HUES48 (cell line): ENCODE measurements around the gene EPHA4.

ENCODE experiments used
- H3K27ac ChIP-seq: one replicate; pipeline ENCODE4 v1.7.0; 2013; ENCODE audit warnings: low read depth, low read length, inconsistent platforms
- H3K27me3 ChIP-seq: 2 replicates; pipeline ENCODE4 v1.6.1; 2013; ENCODE audit warnings: mild to moderate bottlenecking, low read length; ENCODE audit not compliant: control insufficient read depth, insufficient read depth
- H3K36me3 ChIP-seq: 2 replicates; pipeline ENCODE4 v1.6.1; 2013; ENCODE audit warnings: low read length; ENCODE audit not compliant: control insufficient read depth, insufficient read depth
- H3K4me1 ChIP-seq: 2 replicates; pipeline ENCODE4 v1.6.1; 2013; ENCODE audit warnings: mild to moderate bottlenecking, low read length; ENCODE audit not compliant: control insufficient read depth, insufficient read depth
- H3K4me3 ChIP-seq: 2 replicates; pipeline ENCODE4 v1.5.1; 2013; ENCODE audit warnings: mild to moderate bottlenecking, low read depth, low read length
- H3K9ac ChIP-seq: 2 replicates; pipeline ENCODE4 v1.6.1; 2013; ENCODE audit warnings: mild to moderate bottlenecking, low read depth, low read length, moderate library complexity
- H3K9me3 ChIP-seq: 2 replicates; pipeline ENCODE4 v1.6.1; 2013; ENCODE audit warnings: low read length; ENCODE audit not compliant: control insufficient read depth, insufficient read depth

EPHA4 gene

GRCh38 chr2:221454459-221455105, 117.5 kb downstream of the EPHA4 start:
- H3K27ac ChIP-seq: peak overlapping the region; percentile 11

GRCh38 chr2:221451862-221452788, 120.0 kb downstream of the EPHA4 start:
- Histone ChIP-seq H3K4me1 (peaks cover 26% of the 10 kb centered on the region), H3K4me3 (no peak overlapping the region), H3K27me3 (no peaks in the 10 kb centered on the region), H3K36me3 (no peaks in the 10 kb centered on the region; the same call in 1 of the 2 replicates), H3K27ac (no peak overlapping the region), H3K9me3 (peaks cover 9% of the 10 kb centered on the region), H3K9ac (no peak overlapping the region)

More at GRCh38 chr2:221454459-221455105, 117.5 kb downstream of the EPHA4 start:
- H3K4me1 ChIP-seq: peaks cover 26% of the 10 kb centered on the region
- peaks cover 7% of the 10 kb centered on the region for H3K9me3 ChIP-seq
- H3K9ac ChIP-seq: no peak overlapping the region
- H3K27me3 ChIP-seq: no peaks in the 10 kb centered on the region
- no peak overlapping the region for H3K4me3 ChIP-seq
- no peaks in the 10 kb centered on the region; the same call in 1 of the 2 replicates for H3K36me3 ChIP-seq

GRCh38 chr2:221450280-221450679, 121.8 kb downstream of the EPHA4 start:
- Histone ChIP-seq H3K27me3 (no peaks in the 10 kb centered on the region), H3K4me1 (peaks cover 12% of the 10 kb centered on the region), H3K27ac (no peak overlapping the region), H3K4me3 (no peak overlapping the region), H3K9ac (no peak overlapping the region), H3K9me3 (peaks cover 9% of the 10 kb centered on the region), H3K36me3 (no peaks in the 10 kb centered on the region; the same call in 1 of the 2 replicates)

GRCh38 chr2:221449406-221449805, 122.7 kb downstream of the EPHA4 start:
- H3K9me3 ChIP-seq: peaks cover 9% of the 10 kb centered on the region
- peaks cover 3% of the 10 kb centered on the region for H3K4me1 ChIP-seq
- no peaks in the 10 kb centered on the region for H3K27me3 ChIP-seq
- H3K27ac ChIP-seq: no peak overlapping the region
- no peak overlapping the region for H3K9ac ChIP-seq
- H3K4me3 ChIP-seq: no peak overlapping the region
- H3K36me3 ChIP-seq: no peaks in the 10 kb centered on the region; the same call in 1 of the 2 replicates

- Histone ChIP-seq H3K27ac (no peak overlapping the region), H3K36me3 (no peaks in the 10 kb centered on the region; the same call in 1 of the 2 replicates), H3K4me1 (no peaks in the 10 kb centered on the region), H3K9me3 (peaks cover 9% of the 10 kb centered on the region), H3K9ac (no peak overlapping the region), H3K4me3 (no peak overlapping the region), H3K27me3 (no peaks in the 10 kb centered on the region)
These were observed 123.2 kb downstream of the EPHA4 start for GRCh38 chr2:221448844-221449390.

GRCh38 chr2:221448057-221448843, 123.9 kb downstream of the EPHA4 start:
- H3K27me3 ChIP-seq: no peaks in the 10 kb centered on the region
- H3K36me3 ChIP-seq: no peaks in the 10 kb centered on the region; the same call in 1 of the 2 replicates
- no peak overlapping the region for H3K27ac ChIP-seq
- H3K4me3 ChIP-seq: no peak overlapping the region
- H3K9ac ChIP-seq: no peak overlapping the region
- H3K9me3 ChIP-seq: peaks cover 9% of the 10 kb centered on the region
- no peaks in the 10 kb centered on the region for H3K4me1 ChIP-seq

- H3K27me3 ChIP-seq: no peaks in the 10 kb centered on the region
- H3K9ac ChIP-seq: no peak overlapping the region
- no peak overlapping the region for H3K4me3 ChIP-seq
- H3K27ac ChIP-seq: no peak overlapping the region
- peaks cover 9% of the 10 kb centered on the region for H3K9me3 ChIP-seq
- H3K36me3 ChIP-seq: peaks cover 3% of the 10 kb centered on the region; the same call in 1 of the 2 replicates
- H3K4me1 ChIP-seq: no peaks in the 10 kb centered on the region
These were observed 124.8 kb downstream of the EPHA4 start for GRCh38 chr2:221447310-221447709.

- Histone ChIP-seq H3K4me3 (no peak overlapping the region), H3K27me3 (no peaks in the 10 kb centered on the region), H3K36me3 (peaks cover 3% of the 10 kb centered on the region; the same call in 1 of the 2 replicates), H3K4me1 (no peaks in the 10 kb centered on the region), H3K27ac (no peak overlapping the region), H3K9ac (no peak overlapping the region), H3K9me3 (peaks cover 9% of the 10 kb centered on the region)
These were observed 126.0 kb downstream of the EPHA4 start for GRCh38 chr2:221446140-221446539.

- no peaks in the 10 kb centered on the region for H3K9me3 ChIP-seq
- H3K27ac ChIP-seq: no peak overlapping the region
- no peaks in the 10 kb centered on the region for H3K27me3 ChIP-seq
- no peak overlapping the region for H3K9ac ChIP-seq
- H3K4me1 ChIP-seq: no peaks in the 10 kb centered on the region
- H3K4me3 ChIP-seq: no peak overlapping the region
- H3K36me3 ChIP-seq: 0 out of 2 replicates have a peak, but pooled peaks cover 3% of the 10 kb centered on the region
These were observed 128.0 kb downstream of the EPHA4 start for GRCh38 chr2:221444106-221444505.

- Histone ChIP-seq H3K4me3 (no peak overlapping the region), H3K27me3 (no peaks in the 10 kb centered on the region), H3K4me1 (no peaks in the 10 kb centered on the region), H3K36me3 (0 out of 2 replicates have a peak, but pooled peaks cover 3% of the 10 kb centered on the region), H3K27ac (no peak overlapping the region), H3K9ac (no peak overlapping the region), H3K9me3 (no peaks in the 10 kb centered on the region)
These were observed 128.5 kb downstream of the EPHA4 start for GRCh38 chr2:221443645-221444044.
